NCI-H1048 (cell line): ENCODE measurements around the gene AMBRA1.

Experiments used
- DNase-seq: peaks from one replicate; lab custom pipeline; 2025; lab: John Stamatoyannopoulos, UW

The AMBRA1 gene

GRCh38 chr11:46438211-46438610 lies 155.6 kb downstream of the AMBRA1 start:
- DNase-seq = no peak

- no peak for DNase-seq
Observed at GRCh38 chr11:46437122-46437689, 156.6 kb downstream of the AMBRA1 start.

- no peak for DNase-seq
Observed at GRCh38 chr11:46436113-46436512, 157.7 kb downstream of the AMBRA1 start.

GRCh38 chr11:46435679-46436078 lies 158.1 kb downstream of the AMBRA1 start:
- DNase-seq = no peak

GRCh38 chr11:46431211-46431610 lies 162.6 kb downstream of the AMBRA1 start:
- DNase-seq = no peak

- no peak for DNase-seq
Observed at GRCh38 chr11:46429717-46430116, 164.1 kb downstream of the AMBRA1 start.

- no peak for DNase-seq
Observed at GRCh38 chr11:46427364-46427763, 166.5 kb downstream of the AMBRA1 start.

GRCh38 chr11:46426233-46426991 lies 167.4 kb downstream of the AMBRA1 start:
- no peak for DNase-seq

- no peak for DNase-seq
Observed at GRCh38 chr11:46422588-46422987, 171.2 kb downstream of the AMBRA1 start.

- no peak for DNase-seq
Observed at GRCh38 chr11:46421257-46421880, 172.5 kb downstream of the AMBRA1 start.

GRCh38 chr11:46420513-46420912 lies 173.3 kb downstream of the AMBRA1 start:
- DNase-seq = no peak

- DNase-seq = no peak
Observed at GRCh38 chr11:46418751-46419150, 175.1 kb downstream of the AMBRA1 start.

- no peak for DNase-seq
Observed at GRCh38 chr11:46417711-46418110, 176.1 kb downstream of the AMBRA1 start.

- DNase-seq = no peak
Observed at GRCh38 chr11:46414879-46415278, 178.9 kb downstream of the AMBRA1 start.

GRCh38 chr11:46414466-46414796 lies 179.4 kb downstream of the AMBRA1 start:
- no peak for DNase-seq

- no peak for DNase-seq
Observed at GRCh38 chr11:46413760-46414465, 179.9 kb downstream of the AMBRA1 start.

GRCh38 chr11:46410021-46410420 lies 183.8 kb downstream of the AMBRA1 start:
- no peak for DNase-seq

GRCh38 chr11:46408407-46408986 lies 185.3 kb downstream of the AMBRA1 start:
- no peak for DNase-seq

GRCh38 chr11:46407635-46408034 lies 186.2 kb downstream of the AMBRA1 start:
- no peak for DNase-seq

GRCh38 chr11:46404476-46405017 lies 189.3 kb downstream of the AMBRA1 start:
- no peak for DNase-seq

- no peak for DNase-seq
Observed at GRCh38 chr11:46402957-46403902, 190.6 kb downstream of the AMBRA1 start.
